Liver (tissue), 9 donors: ENCODE measurements around the gene MVB12B. TPM values are rescaled to one million over a fixed set of nuclear protein-coding genes. Genes with fewer than 3 reads are reported as not detected.
"Not testable (repeated sequence)": the region's sequence is repeated elsewhere in the genome, so short reads cannot be mapped to it uniquely, and the experiment has no call there.

Experiments
- DNase-seq: peaks from one replicate; pipeline ENCODE4 v3.0.0-alpha.2; 2017; ENCODE audit warnings: low spot score
- H3K27ac ChIP-seq, 2 donors: one replicate each; pipeline ENCODE4 v1.7.0; 2013; ENCODE audit warnings: inconsistent platforms in 2 of 2, low read length in 2 of 2, control low read depth in 1 of 2, low read depth in 1 of 2, mild to moderate bottlenecking in 1 of 2
- H3K27me3 ChIP-seq, 4 donors: one replicate each; pipeline versions ENCODE4 v1.6.1 to v1.7.0; 2013; ENCODE audit warnings: low read length in 3 of 4, inconsistent platforms in 1 of 4, mild to moderate bottlenecking in 1 of 4, moderate library complexity in 1 of 4; ENCODE audit not compliant: control insufficient read depth in 4 of 4, insufficient read depth in 4 of 4
- H3K36me3 ChIP-seq, 4 donors: one replicate each; pipeline versions ENCODE4 v1.6.1 to v1.7.0; 2013; ENCODE audit warnings: low read length in 3 of 4, mild to moderate bottlenecking in 3 of 4, low read depth in 1 of 4, moderate library complexity in 1 of 4; ENCODE audit not compliant: control insufficient read depth in 4 of 4, insufficient read depth in 3 of 4
- H3K4me1 ChIP-seq, 4 donors: one replicate each; pipeline versions ENCODE4 v1.6.1 to v1.7.0; 2013; ENCODE audit warnings: low read length in 3 of 4, mild to moderate bottlenecking in 3 of 4, moderate library complexity in 1 of 4; ENCODE audit not compliant: control insufficient read depth in 4 of 4, insufficient read depth in 4 of 4
- H3K4me3 ChIP-seq, 3 donors: one replicate each; pipeline versions ENCODE4 v1.6.1 to v1.7.0; 2013; ENCODE audit warnings: low read length in 3 of 3, control low read depth in 1 of 3, low read depth in 1 of 3, mild to moderate bottlenecking in 1 of 3
- H3K9ac ChIP-seq, 2 donors: one replicate each; pipeline ENCODE4 v1.7.0; 2013; ENCODE audit warnings: low read length in 2 of 2, mild to moderate bottlenecking in 2 of 2, moderate library complexity in 2 of 2, control low read depth in 1 of 2, low read depth in 1 of 2
- H3K9me3 ChIP-seq, 4 donors: one replicate each; pipeline versions ENCODE4 v1.6.1 to v1.7.0; 2013; ENCODE audit warnings: low read length in 3 of 4; ENCODE audit not compliant: control insufficient read depth in 4 of 4
- ATF3 ChIP-seq: IDR thresholded peaks from 2 replicates; pipeline ENCODE4 v1.6.1; 2016; ENCODE audit warnings: antibody characterized with exemption
- CTCF ChIP-seq: fragments of 150-350 bp; IDR thresholded peaks from 2 replicates; pipeline ENCODE4 v1.5.1; 2017; ENCODE audit warnings: improper control_type of control experiment, low read depth, low read length; ENCODE audit not compliant: missing input control
- EGR1 ChIP-seq, 2 donors: IDR thresholded peaks; 2 replicates each; pipeline ENCODE4 v1.6.1; 2016 to 2018; ENCODE audit warnings: antibody characterized with exemption in 2 of 2, low read depth in 2 of 2
- FOXA1 ChIP-seq: IDR thresholded peaks from 2 replicates; pipeline ENCODE4 v1.6.1; 2016; ENCODE audit warnings: antibody characterized with exemption
- FOXA2 ChIP-seq: IDR thresholded peaks from 2 replicates; pipeline ENCODE4 v1.6.1; 2016; ENCODE audit warnings: antibody characterized with exemption
- GABPA ChIP-seq, 2 donors: IDR thresholded peaks in 1 of 2; conservative IDR thresholded peaks in 1 of 2; 2 replicates each; pipeline ENCODE4 v1.6.1; 2016; ENCODE audit warnings: antibody characterized with exemption in 2 of 2, mild to moderate bottlenecking in 1 of 2, moderate library complexity in 1 of 2
- HNF4A ChIP-seq, 2 donors: conservative IDR thresholded peaks; 2 replicates each; pipeline ENCODE4 v1.6.1; 2016; ENCODE audit warnings: antibody characterized with exemption in 2 of 2, mild to moderate bottlenecking in 2 of 2
- HNF4G ChIP-seq: IDR thresholded peaks from 2 replicates; pipeline ENCODE4 v1.6.1; 2016; ENCODE audit warnings: antibody characterized with exemption
- JUND ChIP-seq, 2 donors: IDR thresholded peaks; 2 replicates each; pipeline ENCODE4 v1.6.1; 2016; ENCODE audit warnings: antibody characterized with exemption in 2 of 2
- NR2F2 ChIP-seq: IDR thresholded peaks from 2 replicates; pipeline ENCODE4 v1.6.1; 2016; ENCODE audit warnings: antibody characterized with exemption
- RAD21 ChIP-seq, 2 donors: IDR thresholded peaks; 2 replicates each; pipeline ENCODE4 v1.6.1; 2016; ENCODE audit warnings: antibody characterized with exemption in 2 of 2, mild to moderate bottlenecking in 2 of 2
- RXRA ChIP-seq, 2 donors: IDR thresholded peaks; 2 replicates each; pipeline ENCODE4 v1.6.1; 2017 to 2018; ENCODE audit warnings: antibody characterized with exemption in 2 of 2, mild to moderate bottlenecking in 1 of 2
- SP1 ChIP-seq: IDR thresholded peaks from 2 replicates; pipeline ENCODE4 v1.6.1; 2018; ENCODE audit warnings: antibody characterized with exemption, mild to moderate bottlenecking
- TAF1 ChIP-seq: conservative IDR thresholded peaks from 2 replicates; pipeline ENCODE4 v1.6.1; 2016; ENCODE audit warnings: antibody characterized with exemption, mild to moderate bottlenecking
- YY1 ChIP-seq: IDR thresholded peaks from 2 replicates; pipeline ENCODE4 v1.6.1; 2016; ENCODE audit warnings: antibody characterized with exemption, mild to moderate bottlenecking
- ZBTB33 ChIP-seq: IDR thresholded peaks from 2 replicates; pipeline ENCODE4 v1.6.1; 2016; ENCODE audit warnings: antibody characterized with exemption
- WGBS: extraction: QIAGEN DNeasy Blood & Tissue Kit; methylation state at CpG from one replicate; pipeline ENCODE4 v1.1.7; 2013; 5-methylcytosine and 5-hydroxymethylcytosine counted together
- polyA plus RNA-seq, 2 donors: library from polyadenylated mRNA; stranded (reverse) in 1 of 2; unstranded in 1 of 2; fragments of 200-250 nt in 1 of 2; fragments of >200 nt in 1 of 2; fragmentation: Nextera tagmentation in 1 of 2; extraction: Ambion mirVana in 1 of 2; gene quantifications; one replicate each; pipeline versions ENCODE4 v1.2.1 to v1.2.3, GENCODE V29; 2013 to 2015
- total RNA-seq, 2 donors: library from RNA; depleted of rRNA; stranded (reverse); fragments of >200 nt; gene quantifications; one replicate each; pipeline ENCODE4 v1.2.3, GENCODE V29; 2014
- TF ChIP-seq, protein P1 (sequence below): IDR thresholded peaks from 2 replicates; pipeline ENCODE4 v1.6.1; 2016; ENCODE audit warnings: antibody characterized with exemption, mild to moderate bottlenecking
- TF ChIP-seq, protein P2 (sequence below): IDR thresholded peaks from 2 replicates; pipeline ENCODE4 v1.6.1; 2016; ENCODE audit warnings: antibody characterized with exemption
- donor health status: healthy.
- donor health status: healthy.
- donor health status: healthy.
- donor health status: healthy.
- donor health status: healthy.

The MVB12B gene
- total and polyA plus RNA-seq, 4 donors = 5.3 to 12.4 (median 8.4) TPM

DNA sequence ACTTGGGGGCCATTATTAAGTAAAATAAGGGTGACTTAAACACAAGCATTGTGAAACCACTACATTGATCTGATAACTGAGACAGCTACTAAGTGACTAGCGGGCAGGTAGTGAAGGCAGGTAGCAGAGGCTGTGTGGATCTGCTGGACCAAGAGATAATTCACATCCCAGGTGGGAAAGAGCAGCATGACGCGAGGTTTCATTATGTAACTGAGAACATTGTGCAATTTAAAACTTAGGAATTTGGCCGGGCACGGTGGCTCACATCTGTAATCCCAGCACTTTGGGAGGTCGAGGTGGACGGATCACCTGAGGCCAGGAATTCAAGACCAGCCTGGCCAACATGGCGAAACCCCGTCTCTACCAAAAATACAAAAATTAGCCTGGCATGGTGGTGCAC lies 213.8 kb downstream of the MVB12B start:
- not testable (repeated sequence) for H3K9me3 ChIP-seq, DNase-seq, H3K27ac ChIP-seq, H3K4me1 ChIP-seq, H3K36me3 ChIP-seq, H3K9ac ChIP-seq, H3K4me3 ChIP-seq, H3K27me3 ChIP-seq
- peak in 1 of 2 donors; percentile 8 for TF ChIP-seq HNF4A (conservative IDR thresholded peaks at IDR 0.05)
- WGBS = 46% methylated on average over 9 of the region's 9 CpGs

DNA sequence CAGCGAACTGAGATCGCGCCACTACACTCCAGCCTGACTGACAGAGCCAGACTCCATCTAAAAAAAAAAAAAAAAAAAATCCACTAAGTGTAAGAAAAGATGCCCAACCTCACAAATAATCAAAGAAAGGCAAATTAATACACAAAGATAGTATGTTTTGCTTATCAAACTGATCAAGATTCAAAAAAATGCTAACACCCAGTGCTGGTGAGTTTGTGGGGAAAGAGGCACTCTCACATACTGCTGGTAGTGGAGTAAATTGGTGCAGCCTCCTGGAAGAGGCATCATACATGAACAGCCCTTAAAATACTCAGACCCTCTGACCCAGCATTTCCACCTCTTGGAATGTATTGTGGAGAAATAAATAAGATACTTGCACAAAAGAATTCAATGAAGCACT lies 216.9 kb downstream of the MVB12B start:
- over 99% methylated on average over 3 of the region's 3 CpGs for WGBS
- Histone ChIP-seq H3K4me3 (no peak overlapping the region), H3K9ac (no peak overlapping the region), H3K4me1 (peaks cover 0 to 4% (median 2%) of the 10 kb centered on the region in 4 donors), H3K27ac (no peak overlapping the region), H3K9me3 (no peaks in the 10 kb centered on the region), H3K27me3 (no peaks in the 10 kb centered on the region), H3K36me3 (no peaks in the 10 kb centered on the region)
- TF ChIP-seq RAD21 (IDR thresholded peaks at IDR 0.05) (no peak), YY1 (no peak), TAF1 (no peak), NR2F2 (no peak), HNF4G (no peak), SP1 (no peak), FOXA2 (no peak), ZBTB33 (no peak), GABPA (IDR thresholded peaks at IDR 0.05 in 1 of 2, conservative IDR thresholded peaks at IDR 0.05 in 1 of 2) (no peak), ATF3 (no peak), FOXA1 (no peak), RXRA (IDR thresholded peaks at IDR 0.05) (no peak), CTCF (no peak), EGR1 (IDR thresholded peaks at IDR 0.05; ENCODE audit: low read depth in 2 of 2) (no peak), HNF4A (conservative IDR thresholded peaks at IDR 0.05) (no peak), JUND (IDR thresholded peaks at IDR 0.05) (no peak)
- TF ChIP-seq, protein P1, sequence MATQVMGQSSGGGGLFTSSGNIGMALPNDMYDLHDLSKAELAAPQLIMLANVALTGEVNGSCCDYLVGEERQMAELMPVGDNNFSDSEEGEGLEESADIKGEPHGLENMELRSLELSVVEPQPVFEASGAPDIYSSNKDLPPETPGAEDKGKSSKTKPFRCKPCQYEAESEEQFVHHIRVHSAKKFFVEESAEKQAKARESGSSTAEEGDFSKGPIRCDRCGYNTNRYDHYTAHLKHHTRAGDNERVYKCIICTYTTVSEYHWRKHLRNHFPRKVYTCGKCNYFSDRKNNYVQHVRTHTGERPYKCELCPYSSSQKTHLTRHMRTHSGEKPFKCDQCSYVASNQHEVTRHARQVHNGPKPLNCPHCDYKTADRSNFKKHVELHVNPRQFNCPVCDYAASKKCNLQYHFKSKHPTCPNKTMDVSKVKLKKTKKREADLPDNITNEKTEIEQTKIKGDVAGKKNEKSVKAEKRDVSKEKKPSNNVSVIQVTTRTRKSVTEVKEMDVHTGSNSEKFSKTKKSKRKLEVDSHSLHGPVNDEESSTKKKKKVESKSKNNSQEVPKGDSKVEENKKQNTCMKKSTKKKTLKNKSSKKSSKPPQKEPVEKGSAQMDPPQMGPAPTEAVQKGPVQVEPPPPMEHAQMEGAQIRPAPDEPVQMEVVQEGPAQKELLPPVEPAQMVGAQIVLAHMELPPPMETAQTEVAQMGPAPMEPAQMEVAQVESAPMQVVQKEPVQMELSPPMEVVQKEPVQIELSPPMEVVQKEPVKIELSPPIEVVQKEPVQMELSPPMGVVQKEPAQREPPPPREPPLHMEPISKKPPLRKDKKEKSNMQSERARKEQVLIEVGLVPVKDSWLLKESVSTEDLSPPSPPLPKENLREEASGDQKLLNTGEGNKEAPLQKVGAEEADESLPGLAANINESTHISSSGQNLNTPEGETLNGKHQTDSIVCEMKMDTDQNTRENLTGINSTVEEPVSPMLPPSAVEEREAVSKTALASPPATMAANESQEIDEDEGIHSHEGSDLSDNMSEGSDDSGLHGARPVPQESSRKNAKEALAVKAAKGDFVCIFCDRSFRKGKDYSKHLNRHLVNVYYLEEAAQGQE = no peak
- TF ChIP-seq, protein P2, sequence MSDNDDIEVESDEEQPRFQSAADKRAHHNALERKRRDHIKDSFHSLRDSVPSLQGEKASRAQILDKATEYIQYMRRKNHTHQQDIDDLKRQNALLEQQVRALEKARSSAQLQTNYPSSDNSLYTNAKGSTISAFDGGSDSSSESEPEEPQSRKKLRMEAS = no peak
- no peak for DNase-seq
